Epithelial cell of umbilical artery (primary cell): Measurements from ENCODE around the gene STOM. TPM values are rescaled to one million over a fixed set of nuclear protein-coding genes. Genes with fewer than 3 reads are reported as not detected.

ENCODE experiments used
- total RNA-seq: library from RNA; depleted of rRNA; stranded (reverse); fragments of >200 nt; gene quantifications from 2 replicates; pipeline ENCODE4 v1.2.3, GENCODE V29; 2014

Gene STOM
- 116 and 266 TPM in 2 replicates for total RNA-seq

GRCh38 chr9:121369595-121370265 lies at the start of gene STOM:
TSS of gene STOM (minus strand) at chr9:121370250. CDS start at chr9:121370187, 63 bp downstream.

Other genes starting within 250 kb of the STOM start
- gene RAB14, start 168.4 kb downstream of the STOM start, total RNA-seq, result 27.9 and 31.2 TPM in 2 replicates
- gene GSN, start 102.1 kb downstream of the STOM start, total RNA-seq, result 195 and 201 TPM in 2 replicates
- 0.32 TPM in 1 of 2 replicates, not detected in the other for gene GGTA1, start 129.6 kb upstream of the STOM start, total RNA-seq